ENCODE measurements around the gene ME3.

DNA sequence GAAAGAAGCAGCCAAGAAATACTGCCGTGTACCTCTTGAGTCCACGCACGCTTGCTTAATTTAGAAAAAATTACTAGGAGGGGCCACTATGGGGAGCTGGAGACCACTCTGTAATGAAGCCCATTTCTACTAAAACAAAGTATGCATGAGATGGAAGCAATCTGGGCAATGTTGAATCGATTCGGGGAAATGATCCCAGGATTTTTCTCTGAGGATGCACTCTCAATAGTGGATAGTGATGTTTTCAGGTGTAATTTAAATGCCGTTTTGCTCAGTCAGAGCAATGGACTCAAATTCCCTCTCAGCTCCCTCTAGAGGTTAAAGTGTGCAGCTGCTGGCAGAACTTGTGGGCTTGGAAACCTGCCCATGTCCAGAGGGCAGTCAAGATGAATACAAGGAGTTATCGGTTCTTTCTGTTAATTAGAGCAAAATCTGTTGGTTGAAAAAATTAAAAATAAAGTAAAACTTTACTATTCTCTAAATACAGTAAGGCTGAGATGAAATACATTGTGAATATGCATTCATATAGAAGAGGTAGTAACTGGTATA is 64.1 kb downstream of the ME3 start:
- TF ChIP-seq, protein P1, sequence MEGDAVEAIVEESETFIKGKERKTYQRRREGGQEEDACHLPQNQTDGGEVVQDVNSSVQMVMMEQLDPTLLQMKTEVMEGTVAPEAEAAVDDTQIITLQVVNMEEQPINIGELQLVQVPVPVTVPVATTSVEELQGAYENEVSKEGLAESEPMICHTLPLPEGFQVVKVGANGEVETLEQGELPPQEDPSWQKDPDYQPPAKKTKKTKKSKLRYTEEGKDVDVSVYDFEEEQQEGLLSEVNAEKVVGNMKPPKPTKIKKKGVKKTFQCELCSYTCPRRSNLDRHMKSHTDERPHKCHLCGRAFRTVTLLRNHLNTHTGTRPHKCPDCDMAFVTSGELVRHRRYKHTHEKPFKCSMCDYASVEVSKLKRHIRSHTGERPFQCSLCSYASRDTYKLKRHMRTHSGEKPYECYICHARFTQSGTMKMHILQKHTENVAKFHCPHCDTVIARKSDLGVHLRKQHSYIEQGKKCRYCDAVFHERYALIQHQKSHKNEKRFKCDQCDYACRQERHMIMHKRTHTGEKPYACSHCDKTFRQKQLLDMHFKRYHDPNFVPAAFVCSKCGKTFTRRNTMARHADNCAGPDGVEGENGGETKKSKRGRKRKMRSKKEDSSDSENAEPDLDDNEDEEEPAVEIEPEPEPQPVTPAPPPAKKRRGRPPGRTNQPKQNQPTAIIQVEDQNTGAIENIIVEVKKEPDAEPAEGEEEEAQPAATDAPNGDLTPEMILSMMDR (conservative IDR thresholded peaks at IDR 0.05; ENCODE audit: low read depth, low read length), result peak; percentile 96
- TF ChIP-seq EZH2phosphoT487 (IDR thresholded peaks at IDR 0.05; ENCODE audit: borderline replicate concordance, low read length), result no peak
- TF ChIP-seq EZH2 (IDR thresholded peaks at IDR 0.05; ENCODE audit: low read length, unreplicated experiment), result no peak
